ENCODE measurements around the gene EIF2AK2.

The EIF2AK2 gene

DNA sequence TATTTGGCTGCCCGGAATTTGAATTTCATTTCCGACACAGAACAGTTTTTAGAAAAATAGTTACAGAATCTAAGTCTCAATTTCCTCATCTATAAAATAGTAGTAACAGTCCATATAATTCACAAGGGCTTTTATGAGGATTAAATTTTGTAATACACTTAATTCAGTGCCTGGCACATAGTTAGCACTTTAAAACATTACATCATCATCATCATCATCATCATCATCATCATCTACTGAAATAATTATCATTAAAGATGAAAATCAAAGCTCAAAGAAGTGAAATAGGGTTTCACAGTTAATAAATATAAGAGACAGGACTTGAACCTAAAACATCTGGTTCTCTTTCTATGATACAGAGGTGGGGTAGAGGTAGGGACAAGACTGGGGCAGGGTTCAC is 85.8 kb downstream of the EIF2AK2 start:
- H3K27ac ChIP-seq = no peak overlapping the region
- no peak for DNase-seq
- no peaks in the 10 kb centered on the region for H3K9me3 ChIP-seq
- intact Hi-C loops (cut with DNase I; ENCODE audit: low total_unique reads) = no loop called here
- H3K4me3 ChIP-seq = no peak overlapping the region
- H3K36me3 ChIP-seq = peaks cover 48 to 85% (median 50%) of the 10 kb centered on the region in 3 donors
- TF ChIP-seq CTCF (IDR thresholded peaks at IDR 0.05) = no peak
- H3K4me1 ChIP-seq = no peaks in the 10 kb centered on the region
- no peaks in the 10 kb centered on the region for H3K27me3 ChIP-seq

- Histone ChIP-seq H3K27ac (no peak overlapping the region), H3K4me3 (no peak overlapping the region), H3K27me3 (no peaks in the 10 kb centered on the region), H3K36me3 (peaks cover 65 to 91% (median 67%) of the 10 kb centered on the region in 3 donors), H3K9me3 (no peaks in the 10 kb centered on the region), H3K4me1 (no peaks in the 10 kb centered on the region)
- no peak for DNase-seq
- intact Hi-C loops (cut with DNase I; ENCODE audit: low total_unique reads) = no loop called here
- no peak for TF ChIP-seq CTCF (IDR thresholded peaks at IDR 0.05)
Observed at GRCh38 chr2:37068686-37069085, 88.1 kb downstream of the EIF2AK2 start.

DNA sequence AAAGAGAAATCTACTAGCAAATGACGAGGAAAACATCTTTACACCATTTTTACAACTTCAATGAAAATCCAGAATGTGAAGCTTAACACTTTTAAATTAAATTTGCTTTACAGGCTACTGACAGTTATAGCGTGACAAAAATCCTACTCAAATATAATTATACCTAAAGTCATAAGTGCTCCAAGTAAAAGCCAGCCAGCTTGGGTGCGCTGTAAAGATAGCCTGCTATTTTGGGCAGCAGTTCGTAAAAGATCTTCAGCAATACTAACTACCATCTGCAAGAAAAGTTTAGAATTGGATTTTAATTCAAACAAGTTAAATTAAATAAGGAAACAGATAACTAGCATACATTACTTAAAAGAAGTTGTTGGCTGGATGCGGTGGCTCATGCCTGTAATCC is 95.0 kb downstream of the EIF2AK2 start:
- Histone ChIP-seq H3K4me3 (no peak overlapping the region), H3K36me3 (peaks cover 68 to 98% (median 93%) of the 10 kb centered on the region in 3 donors), H3K27ac (no peak overlapping the region), H3K27me3 (no peaks in the 10 kb centered on the region), H3K9me3 (no peaks in the 10 kb centered on the region), H3K4me1 (no peaks in the 10 kb centered on the region)
- DNase-seq = no peak
- no peak for TF ChIP-seq CTCF (IDR thresholded peaks at IDR 0.05)
- intact Hi-C loops (cut with DNase I; ENCODE audit: low total_unique reads) = no loop called here

- H3K4me3 ChIP-seq = no peak overlapping the region
- H3K9me3 ChIP-seq = no peaks in the 10 kb centered on the region
- no peaks in the 10 kb centered on the region for H3K4me1 ChIP-seq
- H3K27ac ChIP-seq = no peak overlapping the region
- TF ChIP-seq CTCF (IDR thresholded peaks at IDR 0.05) = no peak
- no peak for DNase-seq
- peaks cover 72 to 100% (median 93%) of the 10 kb centered on the region in 3 donors for H3K36me3 ChIP-seq
- no peaks in the 10 kb centered on the region for H3K27me3 ChIP-seq
- intact Hi-C loops (cut with DNase I; ENCODE audit: low total_unique reads) = no loop called here
Observed at GRCh38 chr2:37061013-37061711, 95.6 kb downstream of the EIF2AK2 start.

DNA sequence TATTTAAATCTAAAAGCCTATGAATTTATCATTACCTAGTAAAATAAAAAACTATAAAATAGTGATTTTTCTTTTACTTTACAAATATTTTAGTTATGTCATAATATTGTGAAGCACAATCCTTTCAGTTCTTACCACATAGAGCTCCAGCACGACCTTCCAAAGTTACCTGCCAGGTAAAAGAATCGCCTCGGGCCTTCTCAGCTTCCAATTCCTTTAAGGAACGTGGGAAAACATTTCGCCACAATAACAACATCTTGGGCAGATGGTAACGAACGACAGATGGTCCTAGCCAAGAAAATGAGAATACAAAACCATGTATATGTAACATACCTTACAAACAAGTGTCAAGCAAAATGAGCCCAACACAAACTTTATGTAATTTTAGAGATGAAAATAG is 96.3 kb downstream of the EIF2AK2 start:
- TF ChIP-seq CTCF (IDR thresholded peaks at IDR 0.05) = no peak
- no peaks in the 10 kb centered on the region for H3K4me1 ChIP-seq

More for the DNA sequence above, 96.3 kb downstream of the EIF2AK2 start:
- Histone ChIP-seq H3K4me3 (no peak overlapping the region), H3K36me3 (peaks cover 72 to 100% (median 93%) of the 10 kb centered on the region in 3 donors), H3K27me3 (no peaks in the 10 kb centered on the region), H3K9me3 (no peaks in the 10 kb centered on the region), H3K27ac (no peak overlapping the region)
- intact Hi-C loops (cut with DNase I; ENCODE audit: low total_unique reads) = no loop called here
- no peak for DNase-seq

Data from tibial artery (tissue), 4 donors.